ENCODE results near the gene PPM1F.

PPM1F gene

GRCh38 chr22:21948390-21948789 lies 4.3 kb downstream of the PPM1F start:
- Histone ChIP-seq H2AFZ (ENCODE audit: low read depth, low read length) (no peak overlapping the region), H3K4me1 (ENCODE audit: low read length) (peaks cover 5% of the 10 kb centered on the region; the same call in 1 of the 2 replicates), H3K79me2 (ENCODE audit: low read length) (peaks cover 6% of the 10 kb centered on the region; the same call in 1 of the 2 replicates), H3K4me2 (ENCODE audit: low read length) (no peak overlapping the region), H3K27ac (ENCODE audit: low read length) (no peak overlapping the region), H3K4me3 (ENCODE audit: low read length) (no peak overlapping the region), H3K27me3 (ENCODE audit: low read depth, low read length) (no peaks in the 10 kb centered on the region), H4K20me1 (ENCODE audit: insufficient read depth, low read length) (0 out of 2 replicates have a peak, but pooled peaks cover 3% of the 10 kb centered on the region), H3K36me3 (replicated peaks; ENCODE audit: low read depth, low read length) (no peaks in the 10 kb centered on the region), H3K9ac (ENCODE audit: low read length) (no peak overlapping the region), H3K9me3 (ENCODE audit: insufficient read depth, low read length) (no peaks in the 10 kb centered on the region)
- no peak for TF ChIP-seq CTCF (IDR thresholded peaks at IDR 0.05; ENCODE audit: low read depth, low read length)
- no peak for TF ChIP-seq EZH2phosphoT487 (IDR thresholded peaks at IDR 0.05; ENCODE audit: low read depth)

GRCh38 chr22:21947040-21948014 lies 5.3 kb downstream of the PPM1F start:
- no peak overlapping the region for H3K27ac ChIP-seq (ENCODE audit: low read length)
- TF ChIP-seq EZH2phosphoT487 (IDR thresholded peaks at IDR 0.05; ENCODE audit: low read depth) (no peak), CTCF (IDR thresholded peaks at IDR 0.05; ENCODE audit: low read depth, low read length) (peak; percentile 32)

GRCh38 chr22:21946262-21946925 lies 6.3 kb downstream of the PPM1F start:
- H3K9me3 ChIP-seq (ENCODE audit: insufficient read depth, low read length), result no peaks in the 10 kb centered on the region
- H3K9ac ChIP-seq (ENCODE audit: low read length), result no peak overlapping the region
- TF ChIP-seq CTCF (IDR thresholded peaks at IDR 0.05; ENCODE audit: low read depth, low read length) (no peak), EZH2phosphoT487 (IDR thresholded peaks at IDR 0.05; ENCODE audit: low read depth) (no peak)
- H3K36me3 ChIP-seq (replicated peaks; ENCODE audit: low read depth, low read length), result no peaks in the 10 kb centered on the region
- no peaks in the 10 kb centered on the region for H3K4me1 ChIP-seq (ENCODE audit: low read length)
- no peaks in the 10 kb centered on the region for H3K27me3 ChIP-seq (ENCODE audit: low read depth, low read length)
- 0 out of 2 replicates have a peak, but pooled peaks cover 3% of the 10 kb centered on the region for H4K20me1 ChIP-seq (ENCODE audit: insufficient read depth, low read length)
- H2AFZ ChIP-seq (ENCODE audit: low read depth, low read length), result no peak overlapping the region
- no peak overlapping the region for H3K27ac ChIP-seq (ENCODE audit: low read length)
- no peaks in the 10 kb centered on the region for H3K79me2 ChIP-seq (ENCODE audit: low read length)
- no peak overlapping the region for H3K4me2 ChIP-seq (ENCODE audit: low read length)
- no peak overlapping the region for H3K4me3 ChIP-seq (ENCODE audit: low read length)

More at GRCh38 chr22:21947040-21948014, 5.3 kb downstream of the PPM1F start:
- Histone ChIP-seq H4K20me1 (ENCODE audit: insufficient read depth, low read length) (0 out of 2 replicates have a peak, but pooled peaks cover 3% of the 10 kb centered on the region), H3K4me2 (ENCODE audit: low read length) (no peak overlapping the region), H3K9me3 (ENCODE audit: insufficient read depth, low read length) (no peaks in the 10 kb centered on the region), H3K79me2 (ENCODE audit: low read length) (peaks cover 6% of the 10 kb centered on the region; the same call in 1 of the 2 replicates), H3K27me3 (ENCODE audit: low read depth, low read length) (no peaks in the 10 kb centered on the region), H3K36me3 (replicated peaks; ENCODE audit: low read depth, low read length) (no peaks in the 10 kb centered on the region), H2AFZ (ENCODE audit: low read depth, low read length) (no peak overlapping the region), H3K4me1 (ENCODE audit: low read length) (peaks cover 5% of the 10 kb centered on the region; the same call in 1 of the 2 replicates), H3K4me3 (ENCODE audit: low read length) (no peak overlapping the region), H3K9ac (ENCODE audit: low read length) (no peak overlapping the region)

Measured in OCI-LY3 (cell line).